DND-41 (cell line): ENCODE measurements around the gene AVPI1.

Source experiments
- ATAC-seq: fragments of 200-7000 bp; cut with Tn5 transposase; 3 replicates; pipeline ENCODE4 v1.9.1; 2021; ENCODE audit warnings: low read depth; ENCODE audit not compliant: insufficient read depth
- DNase-seq: peaks from one replicate; pipeline ENCODE4 v3.0.0-alpha.2; 2020
- H2AFZ ChIP-seq: 2 replicates; pipeline ENCODE4 v1.6.0; 2012; ENCODE audit warnings: low read depth, low read length
- H3K27ac ChIP-seq: 2 replicates; pipeline ENCODE4 v1.5.1; 2012; ENCODE audit warnings: low read length, inconsistent platforms
- H3K27me3 ChIP-seq: fragments of 200-600 bp; sonication (generic); 2 replicates; pipeline ENCODE4 v1.6.0; 2012; ENCODE audit warnings: low read length, mild to moderate bottlenecking, inconsistent platforms; ENCODE audit not compliant: insufficient read depth, poor library complexity
- H3K36me3 ChIP-seq: 2 replicates; pipeline ENCODE4 v1.5.1; 2012; ENCODE audit warnings: low read length, inconsistent platforms; ENCODE audit not compliant: insufficient read depth
- H3K4me1 ChIP-seq: 2 replicates; pipeline ENCODE4 v1.5.1; 2012; ENCODE audit warnings: mild to moderate bottlenecking, low read length; ENCODE audit not compliant: insufficient read depth
- H3K4me2 ChIP-seq: 2 replicates; pipeline ENCODE4 v1.6.0; 2012; ENCODE audit warnings: mild to moderate bottlenecking, moderate library complexity, low read length, inconsistent platforms; ENCODE audit not compliant: insufficient read depth
- H3K4me3 ChIP-seq, 2 experiments: fragments of 200-600 bp in 1 of 2; shearing (Covaris generic) in 1 of 2; 2 replicates each; pipeline ENCODE4 v1.5.1; 2012 to 2016; ENCODE audit warnings: inconsistent platforms in 2 of 2, low read length in 2 of 2, mild to moderate bottlenecking in 2 of 2, low read depth in 1 of 2, moderate library complexity in 1 of 2
- H3K79me2 ChIP-seq: 2 replicates; pipeline ENCODE4 v1.6.0; 2012; ENCODE audit warnings: low read length, inconsistent platforms; ENCODE audit not compliant: insufficient read depth
- H3K9ac ChIP-seq: 2 replicates; pipeline ENCODE4 v1.6.0; 2012; ENCODE audit warnings: low read depth, mild to moderate bottlenecking, inconsistent platforms, low read length, moderate library complexity
- H3K9me3 ChIP-seq: 2 replicates; pipeline ENCODE4 v1.5.1; 2012; ENCODE audit warnings: low read length, moderate library complexity, mild to moderate bottlenecking, inconsistent platforms; ENCODE audit not compliant: insufficient read depth, severe bottlenecking
- H4K20me1 ChIP-seq: 2 replicates; pipeline ENCODE4 v1.6.0; 2012; ENCODE audit warnings: low read length; ENCODE audit not compliant: insufficient read depth
- CTCF ChIP-seq: IDR thresholded peaks from 2 replicates; pipeline ENCODE4 v1.5.1; 2012; ENCODE audit warnings: borderline replicate concordance, low read length, moderate library complexity, mild to moderate bottlenecking; ENCODE audit not compliant: poor library complexity, severe bottlenecking; ENCODE audit errors: extremely low read depth
- EZH2 ChIP-seq: IDR thresholded peaks from 3 replicates; pipeline ENCODE4 v1.6.1; 2012; ENCODE audit warnings: borderline replicate concordance, low read depth, mild to moderate bottlenecking, moderate library complexity, low read length, inconsistent platforms; ENCODE audit not compliant: severe bottlenecking

AVPI1 gene

GRCh38 chr10:97682042-97682441, 5.0 kb downstream of the AVPI1 start:
- no peaks in the 10 kb centered on the region for H3K27me3 ChIP-seq
- TF ChIP-seq CTCF (no peak), EZH2 (no peak)
- ATAC-seq (no peak), DNase-seq (no peak)
- no peaks in the 10 kb centered on the region for H4K20me1 ChIP-seq
- H3K9me3 ChIP-seq: no peaks in the 10 kb centered on the region
- H3K9ac ChIP-seq: no peak overlapping the region
- no peak overlapping the region for H3K4me3 ChIP-seq
- H3K79me2 ChIP-seq: no peaks in the 10 kb centered on the region
- H3K4me1 ChIP-seq: peaks cover 18% of the 10 kb centered on the region
- H3K4me2 ChIP-seq: no peak overlapping the region
- no peak overlapping the region for H2AFZ ChIP-seq
- 0 out of 2 replicates have a peak, but pooled peaks cover under 1% of the 10 kb centered on the region for H3K36me3 ChIP-seq
- H3K27ac ChIP-seq: no peak overlapping the region

- Histone ChIP-seq H3K4me1 (no peaks in the 10 kb centered on the region), H4K20me1 (no peaks in the 10 kb centered on the region), H2AFZ (no peak overlapping the region), H3K27ac (no peak overlapping the region), H3K79me2 (no peaks in the 10 kb centered on the region), H3K9ac (no peak overlapping the region), H3K9me3 (no peaks in the 10 kb centered on the region), H3K4me3 (no peak overlapping the region), H3K36me3 (peaks cover 19% of the 10 kb centered on the region), H3K27me3 (no peaks in the 10 kb centered on the region), H3K4me2 (no peak overlapping the region)
- DNase-seq (no peak), ATAC-seq (no peak)
- no peak for TF ChIP-seq CTCF
- TF ChIP-seq EZH2: no peak
Observed at GRCh38 chr10:97679594-97679993, 7.4 kb downstream of the AVPI1 start.

GRCh38 chr10:97676770-97677581, 10.1 kb downstream of the AVPI1 start:
- DNase-seq: peak; percentile 34
- ATAC-seq: peak; percentile 91
- H3K27ac ChIP-seq: no peak overlapping the region
- H2AFZ ChIP-seq: no peak overlapping the region
- H3K4me1 ChIP-seq: no peaks in the 10 kb centered on the region
- no peaks in the 10 kb centered on the region for H4K20me1 ChIP-seq
- H3K27me3 ChIP-seq: no peaks in the 10 kb centered on the region
- H3K79me2 ChIP-seq: no peaks in the 10 kb centered on the region
- H3K36me3 ChIP-seq: peaks cover 35% of the 10 kb centered on the region
- no peaks in the 10 kb centered on the region for H3K9me3 ChIP-seq
- TF ChIP-seq CTCF (peak; percentile 78), EZH2 (no peak)
- no peak overlapping the region for H3K4me3 ChIP-seq
- no peak overlapping the region for H3K4me2 ChIP-seq
- no peak overlapping the region for H3K9ac ChIP-seq
